ENCODE data around the gene CAPNS1.
"Not testable (repeated sequence)": the region's sequence is repeated elsewhere in the genome, so short reads cannot be mapped to it uniquely, and the experiment has no call there.

CAPNS1 gene

GRCh38 chr19:36120984-36121358 lies 18.9 kb upstream of the CAPNS1 start:
- POLR2A ChIA-PET, result no interaction called here
- DNase-seq (ENCODE audit: extremely low spot score), result no peak
- no peak for TF ChIP-seq CTCF (IDR thresholded peaks at IDR 0.05; ENCODE audit: control extremely low read depth, extremely low read depth, low read depth, missing control alignments)
- CTCF ChIA-PET, result no interaction called here

GRCh38 chr19:36121486-36122124 lies 18.3 kb upstream of the CAPNS1 start:
- TF ChIP-seq CTCF (IDR thresholded peaks at IDR 0.05; ENCODE audit: control extremely low read depth, extremely low read depth, low read depth, missing control alignments), result no peak
- DNase-seq (ENCODE audit: extremely low spot score), result no peak
- POLR2A ChIA-PET, result no interaction called here
- CTCF ChIA-PET, result no interaction called here

GRCh38 chr19:36125557-36125956 lies 14.3 kb upstream of the CAPNS1 start:
- POLR2A ChIA-PET, result no interaction called here
- TF ChIP-seq CTCF (IDR thresholded peaks at IDR 0.05; ENCODE audit: control extremely low read depth, extremely low read depth, low read depth, missing control alignments), result no peak
- CTCF ChIA-PET, result interaction anchor here (2.1 to 5.9 kb wide), 3 partner anchors 9 to 44 kb away, joined by 10 to 47 read pairs (median 43); partner anchors contain the start of genes CAPNS1, POLR2I and TBCB
- DNase-seq (ENCODE audit: extremely low spot score), result no peak

- TF ChIP-seq CTCF (IDR thresholded peaks at IDR 0.05; ENCODE audit: control extremely low read depth, extremely low read depth, low read depth, missing control alignments), result no peak
- CTCF ChIA-PET, result interaction anchor here (0.7 to 5.9 kb wide), 27 partner anchors 10 to 380 kb away, joined by 3 to 47 read pairs (median 4); partner anchors contain the start of genes CAPNS1, LIN37, POLR2I and TBCB
- no peak for DNase-seq (ENCODE audit: extremely low spot score)
- POLR2A ChIA-PET, result no interaction called here
Measured at GRCh38 chr19:36128392-36128736, 11.5 kb upstream of the CAPNS1 start.

GRCh38 chr19:36131221-36131620 lies 8.6 kb upstream of the CAPNS1 start:
- CTCF ChIA-PET, result interaction anchor here (1.4 kb wide), 2 partner anchors 9 to 39 kb away, joined by 3 to 6 read pairs; partner anchors contain the start of gene CAPNS1
- POLR2A ChIA-PET; DNase-seq (ENCODE audit: extremely low spot score): not testable (repeated sequence)

- POLR2A ChIA-PET; DNase-seq (ENCODE audit: extremely low spot score): not testable (repeated sequence)
- CTCF ChIA-PET, result interaction anchor here (1.4 kb wide), 1 partner anchor 31 kb away, joined by 3 read pairs; no protein-coding TSS in a partner anchor
Measured at GRCh38 chr19:36134867-36135266, 5.0 kb upstream of the CAPNS1 start.

GRCh38 chr19:36136964-36137686 lies 2.7 kb upstream of the CAPNS1 start:
- DNase-seq (ENCODE audit: extremely low spot score), result no peak
- POLR2A ChIA-PET, result interaction anchor here (0.5 kb wide), 1 partner anchor 1773 kb away, joined by 5 read pairs; no protein-coding TSS in a partner anchor
- CTCF ChIA-PET, result interaction anchor here (1.0 to 5.5 kb wide), 4 partner anchors 10 to 77 kb away, joined by 3 to 47 read pairs (median 4); partner anchors contain the start of genes POLR2I and TBCB
- TF ChIP-seq CTCF (IDR thresholded peaks at IDR 0.05; ENCODE audit: control extremely low read depth, extremely low read depth, low read depth, missing control alignments), result no peak
